Lower leg skin (tissue), 4 donors: ENCODE results near the gene GALNT14. TPM values are rescaled to one million over a fixed set of nuclear protein-coding genes. Genes with fewer than 3 reads are reported as not detected.
A peak's percentile ranks its signal among the peaks of the same experiment; 100 is the strongest.

Experiments
- DNase-seq, 2 donors: peaks; one replicate each; pipeline ENCODE4 v3.0.0-alpha.2; 2019; ENCODE audit warnings: low spot score in 2 of 2
- H3K4me3 ChIP-seq: fragments of 200-600 bp; sonication (generic); 2 replicates; pipeline ENCODE4 v1.5.1; 2017; ENCODE audit warnings: mild to moderate bottlenecking, low read depth; ENCODE audit not compliant: poor library complexity, severe bottlenecking
- POLR2A ChIP-seq, 2 donors: fragments of 450-650 bp; IDR thresholded peaks; one replicate each; pipeline ENCODE4 v1.6.1; 2016 to 2017; ENCODE audit warnings: antibody characterized with exemption in 2 of 2, mild to moderate bottlenecking in 1 of 2, moderate library complexity in 1 of 2
- WGBS, 2 donors: methylation state at CpG; one replicate each; pipeline ENCODE4 v1.1.5; 2018; 5-methylcytosine and 5-hydroxymethylcytosine counted together
- intact Hi-C: fragments of 100-400 bp; cut with DNase I; formaldehyde crosslinking; loops from one replicate; pipeline ENCODE4 v1.15.0; 2023; ENCODE audit warnings: low total_unique reads
- total RNA-seq, 4 donors: library from RNA; depleted of rRNA; stranded (reverse); fragments of >200 nt; gene quantifications; one replicate each; pipeline ENCODE4 v1.1.0, GENCODE V29; 2016
- TF ChIP-seq, protein P1 (sequence below), 3 donors: fragments of 450-650 bp; IDR thresholded peaks; one replicate each; pipeline ENCODE4 v1.5.1; 2016; ENCODE audit warnings: antibody characterized with exemption in 3 of 3, mild to moderate bottlenecking in 3 of 3, moderate library complexity in 2 of 3

The GALNT14 gene
- total RNA-seq, 4 donors from 2014 or later = 2.5 to 6.2 (median 4.0) TPM

DNA sequence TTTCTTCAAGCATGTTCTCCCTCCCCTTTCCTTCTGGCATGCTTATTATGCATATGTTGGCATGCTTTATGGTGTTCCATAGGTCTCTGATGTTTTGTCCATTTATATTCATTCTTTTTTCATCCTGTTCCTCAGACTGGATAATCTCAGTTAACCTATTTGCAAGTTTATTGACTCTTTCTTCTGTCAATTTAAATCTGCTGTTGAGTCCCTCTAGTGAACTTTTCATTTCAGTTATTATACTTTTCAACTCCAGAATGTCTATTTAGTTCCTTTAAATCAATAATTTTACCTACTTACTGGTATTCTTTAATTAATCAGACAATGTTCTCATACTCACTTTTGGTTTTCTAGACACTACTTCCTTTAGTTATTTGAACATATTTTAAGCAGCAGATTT lies 101.2 kb downstream of the GALNT14 start:
- TF ChIP-seq, protein P1, sequence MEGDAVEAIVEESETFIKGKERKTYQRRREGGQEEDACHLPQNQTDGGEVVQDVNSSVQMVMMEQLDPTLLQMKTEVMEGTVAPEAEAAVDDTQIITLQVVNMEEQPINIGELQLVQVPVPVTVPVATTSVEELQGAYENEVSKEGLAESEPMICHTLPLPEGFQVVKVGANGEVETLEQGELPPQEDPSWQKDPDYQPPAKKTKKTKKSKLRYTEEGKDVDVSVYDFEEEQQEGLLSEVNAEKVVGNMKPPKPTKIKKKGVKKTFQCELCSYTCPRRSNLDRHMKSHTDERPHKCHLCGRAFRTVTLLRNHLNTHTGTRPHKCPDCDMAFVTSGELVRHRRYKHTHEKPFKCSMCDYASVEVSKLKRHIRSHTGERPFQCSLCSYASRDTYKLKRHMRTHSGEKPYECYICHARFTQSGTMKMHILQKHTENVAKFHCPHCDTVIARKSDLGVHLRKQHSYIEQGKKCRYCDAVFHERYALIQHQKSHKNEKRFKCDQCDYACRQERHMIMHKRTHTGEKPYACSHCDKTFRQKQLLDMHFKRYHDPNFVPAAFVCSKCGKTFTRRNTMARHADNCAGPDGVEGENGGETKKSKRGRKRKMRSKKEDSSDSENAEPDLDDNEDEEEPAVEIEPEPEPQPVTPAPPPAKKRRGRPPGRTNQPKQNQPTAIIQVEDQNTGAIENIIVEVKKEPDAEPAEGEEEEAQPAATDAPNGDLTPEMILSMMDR (IDR thresholded peaks at IDR 0.05) = no peak
- no peak for TF ChIP-seq POLR2A (IDR thresholded peaks at IDR 0.05)
- intact Hi-C loops = no loop called here
- no peak for DNase-seq
- H3K4me3 ChIP-seq = no peak overlapping the region

DNA sequence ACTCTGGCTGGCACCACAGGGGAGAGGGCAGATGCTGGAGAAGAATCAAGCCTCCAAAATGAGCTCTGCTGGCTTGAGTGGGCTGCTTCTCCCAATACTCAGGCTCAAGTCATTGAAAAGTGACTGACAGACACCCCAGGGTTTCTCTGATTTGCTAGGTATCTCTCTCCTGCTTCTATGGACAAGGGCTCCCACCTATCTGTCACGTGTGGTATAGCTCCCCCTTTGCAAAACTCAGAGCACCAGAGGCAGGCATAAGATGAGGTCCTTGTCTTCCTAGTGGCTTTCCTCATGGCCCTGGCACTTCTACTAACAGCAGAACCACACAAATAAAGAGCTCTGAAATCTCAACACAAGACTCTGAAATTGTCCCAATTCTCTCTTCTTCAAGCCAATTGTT lies 105.2 kb downstream of the GALNT14 start:
- WGBS, 2 donors = 33 to 40% methylated on average over 1 of the region's 1 CpG
- no peak overlapping the region for H3K4me3 ChIP-seq
- TF ChIP-seq, protein P1 (IDR thresholded peaks at IDR 0.05) = no peak
- no peak for TF ChIP-seq POLR2A (IDR thresholded peaks at IDR 0.05)
- DNase-seq = peak in 1 of 2 donors; percentile 8
- intact Hi-C loops = no loop called here

DNA sequence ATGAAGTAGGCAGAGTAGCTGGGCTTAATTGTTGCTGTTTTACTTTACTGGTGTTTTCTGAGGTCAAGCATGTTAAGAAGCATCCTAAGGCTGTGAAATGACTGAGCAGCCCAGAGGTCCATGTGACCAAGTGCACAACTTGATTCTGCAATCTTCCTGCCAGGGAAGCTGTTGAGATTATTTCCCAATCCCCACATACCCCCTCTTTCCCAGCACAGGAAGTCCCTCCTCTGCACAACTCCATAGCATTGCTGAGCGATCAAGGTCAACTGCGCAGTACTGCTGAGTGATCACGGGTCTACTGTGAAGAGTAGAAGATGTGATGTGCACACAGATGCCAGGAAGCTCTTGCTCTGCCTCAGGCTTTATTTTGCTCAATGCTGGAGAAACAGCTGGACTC lies 105.8 kb downstream of the GALNT14 start:
- intact Hi-C loops = no loop called here
- peak in 1 of 2 donors; percentile 39 for DNase-seq
- H3K4me3 ChIP-seq = no peak overlapping the region
- TF ChIP-seq, protein P1 (IDR thresholded peaks at IDR 0.05) = no peak
- no peak for TF ChIP-seq POLR2A (IDR thresholded peaks at IDR 0.05)
- WGBS, 2 donors = 79 to 80% methylated on average over 3 of the region's 3 CpGs

DNA sequence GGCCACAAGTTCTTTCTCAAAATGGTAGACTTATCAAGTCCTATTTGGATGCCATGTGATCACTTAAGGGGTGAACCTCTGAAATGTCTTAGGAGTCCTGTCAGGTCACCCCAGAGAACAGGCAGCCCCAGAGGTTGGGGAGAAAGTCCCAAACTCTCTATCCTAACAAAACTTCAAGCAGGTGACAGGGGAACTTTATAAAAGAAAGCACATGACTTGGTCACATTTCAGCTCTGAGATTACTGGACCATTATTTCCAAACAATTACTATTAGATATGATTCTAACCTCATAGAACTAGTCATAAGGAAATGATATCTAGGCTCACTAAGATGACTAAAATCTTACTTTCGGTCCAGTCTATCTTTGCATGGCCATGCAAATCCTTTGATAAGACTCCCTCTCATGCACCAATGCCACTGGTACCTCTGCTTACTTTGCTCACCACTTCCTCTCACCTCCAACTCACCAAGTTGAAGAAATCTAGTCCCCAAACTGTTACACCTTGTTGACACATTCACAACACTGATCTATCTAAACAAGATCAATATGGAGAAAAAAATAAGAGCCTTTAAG lies 107.0 kb downstream of the GALNT14 start:
- intact Hi-C loops = no loop called here
- TF ChIP-seq, protein P1 (IDR thresholded peaks at IDR 0.05) = no peak
- no peak for TF ChIP-seq POLR2A (IDR thresholded peaks at IDR 0.05)
- DNase-seq = no peak
- WGBS, 2 donors = 42 to 50% methylated on average over 1 of the region's 1 CpG
- H3K4me3 ChIP-seq = no peak overlapping the region

DNA sequence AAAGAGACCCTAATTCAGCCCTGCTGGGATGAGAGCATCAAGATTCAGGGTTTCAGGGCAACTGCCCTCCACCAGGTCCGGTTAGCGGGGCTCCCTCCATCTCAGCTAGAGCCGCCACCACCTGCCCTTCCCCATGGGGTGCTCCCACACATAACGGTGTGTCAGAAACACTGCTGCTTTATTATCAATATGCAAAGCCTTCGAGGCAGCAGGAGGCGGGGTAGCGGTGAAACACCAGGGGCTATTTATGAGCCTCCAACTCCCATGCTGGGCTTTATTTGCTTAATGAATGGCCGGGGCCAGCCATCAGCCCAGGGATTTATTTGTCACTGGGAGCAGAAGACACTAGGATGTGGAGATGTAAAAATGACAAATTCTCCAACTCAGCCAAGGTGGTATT lies 109.8 kb downstream of the GALNT14 start:
- no peak overlapping the region for H3K4me3 ChIP-seq

More for the DNA sequence above, 109.8 kb downstream of the GALNT14 start:
- WGBS, 2 donors = 62% methylated on average over 8 of the region's 8 CpGs
- TF ChIP-seq, protein P1 (IDR thresholded peaks at IDR 0.05) = no peak
- no peak for TF ChIP-seq POLR2A (IDR thresholded peaks at IDR 0.05)
- intact Hi-C loops = no loop called here
- DNase-seq = no peak
